ENCODE measurements around the gene TNNC1. TPM values are rescaled to one million over a fixed set of nuclear protein-coding genes. Genes with fewer than 3 reads are reported as not detected.

Gene TNNC1
- total RNA-seq, 1 experiment from 2014 or later: 7.2 TPM

- H3K27me3 ChIP-seq (ENCODE audit: control insufficient read depth, insufficient read depth, low read length): no peaks in the 10 kb centered on the region
- DNase-seq: peak; percentile 56
- H3K36me3 ChIP-seq (replicated peaks; ENCODE audit: control insufficient read depth, insufficient read depth, low read length): no peaks in the 10 kb centered on the region
- no peak overlapping the region for H3K4me3 ChIP-seq (ENCODE audit: insufficient read depth, low read depth, low read length)
These were observed 18.4 kb downstream of the TNNC1 start for GRCh38 chr3:52435246-52436101.

DNA sequence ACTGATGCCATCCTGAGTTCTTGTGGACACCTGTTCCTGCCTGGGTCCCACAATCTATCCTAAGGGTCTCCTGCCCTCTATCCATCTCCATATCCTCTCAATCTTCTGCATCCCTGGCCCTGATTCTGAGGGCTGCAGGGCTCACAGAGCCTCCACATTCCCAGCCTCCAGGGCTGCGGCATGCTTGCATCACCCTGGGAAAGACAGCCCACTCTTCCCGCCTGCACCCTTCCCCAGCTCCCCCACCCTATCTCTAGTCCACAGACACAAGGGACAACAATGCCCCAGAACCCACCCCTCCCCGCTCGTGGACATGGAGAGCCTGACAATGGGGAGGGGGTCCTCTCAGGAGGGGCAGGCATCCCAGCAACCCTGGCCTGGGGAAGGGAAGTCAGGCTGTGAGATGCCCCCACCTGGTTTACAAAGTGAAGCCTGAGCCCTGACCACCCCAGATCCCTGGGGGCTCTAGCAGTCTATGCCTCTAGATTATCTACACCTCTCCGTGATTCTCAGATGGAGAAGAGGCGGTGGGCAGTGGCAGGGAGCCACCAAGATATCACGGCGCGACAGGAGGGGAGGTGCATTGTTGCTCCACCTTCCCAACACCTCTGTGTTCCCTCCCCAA is 19.2 kb downstream of the TNNC1 start:
- Histone ChIP-seq H3K36me3 (replicated peaks; ENCODE audit: control insufficient read depth, insufficient read depth, low read length) (no peaks in the 10 kb centered on the region), H3K27me3 (ENCODE audit: control insufficient read depth, insufficient read depth, low read length) (no peaks in the 10 kb centered on the region), H3K4me3 (ENCODE audit: insufficient read depth, low read depth, low read length) (no peak overlapping the region)
- DNase-seq: peak; percentile 41

- Histone ChIP-seq H3K27me3 (ENCODE audit: control insufficient read depth, insufficient read depth, low read length) (no peaks in the 10 kb centered on the region), H3K4me3 (ENCODE audit: insufficient read depth, low read depth, low read length) (no peak overlapping the region), H3K36me3 (replicated peaks; ENCODE audit: control insufficient read depth, insufficient read depth, low read length) (no peaks in the 10 kb centered on the region)
- peak; percentile 31 for DNase-seq
These were observed 19.8 kb downstream of the TNNC1 start for GRCh38 chr3:52433996-52434479.

DNA sequence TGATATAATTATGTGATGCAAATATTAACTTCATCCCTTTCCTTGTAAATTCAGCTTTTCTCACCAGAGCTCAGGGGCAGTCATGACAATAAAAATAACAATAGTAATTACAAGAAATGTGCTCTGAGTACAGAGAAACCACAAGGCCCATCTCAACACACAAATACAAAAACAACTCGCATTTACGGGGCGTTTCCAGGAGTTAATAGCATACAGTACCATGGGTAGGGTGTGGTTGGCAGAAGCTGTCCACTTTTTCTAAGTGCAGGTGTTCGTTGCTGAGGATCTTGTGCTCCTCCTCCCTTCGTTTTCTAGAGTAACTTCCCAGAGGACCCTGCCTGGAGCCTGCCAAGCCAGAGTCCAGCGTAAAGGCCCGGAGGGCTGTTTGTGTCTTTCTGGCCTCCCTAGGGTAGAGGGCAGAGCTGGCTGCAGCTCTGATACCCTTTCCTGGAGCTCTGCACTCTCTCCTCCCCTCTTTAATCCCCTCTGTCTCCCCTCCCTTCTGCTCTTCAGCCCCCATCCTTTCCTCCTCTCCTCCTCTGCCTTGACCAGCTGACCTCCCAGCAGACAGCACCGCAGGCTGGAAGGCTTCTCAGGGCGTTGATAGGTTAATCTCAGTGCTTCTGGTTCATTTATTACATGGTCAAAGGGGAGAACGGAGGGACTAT is 20.4 kb downstream of the TNNC1 start:
- H3K36me3 ChIP-seq (replicated peaks; ENCODE audit: control insufficient read depth, insufficient read depth, low read length): no peaks in the 10 kb centered on the region
- H3K4me3 ChIP-seq (ENCODE audit: insufficient read depth, low read depth, low read length): no peak overlapping the region
- no peaks in the 10 kb centered on the region for H3K27me3 ChIP-seq (ENCODE audit: control insufficient read depth, insufficient read depth, low read length)
- DNase-seq: peak; percentile 55

GRCh38 chr3:52432691-52433141 is 21.1 kb downstream of the TNNC1 start:
- H3K36me3 ChIP-seq (replicated peaks; ENCODE audit: control insufficient read depth, insufficient read depth, low read length): no peaks in the 10 kb centered on the region
- peak; percentile 35 for DNase-seq
- H3K4me3 ChIP-seq (ENCODE audit: insufficient read depth, low read depth, low read length): no peak overlapping the region
- no peaks in the 10 kb centered on the region for H3K27me3 ChIP-seq (ENCODE audit: control insufficient read depth, insufficient read depth, low read length)

DNA sequence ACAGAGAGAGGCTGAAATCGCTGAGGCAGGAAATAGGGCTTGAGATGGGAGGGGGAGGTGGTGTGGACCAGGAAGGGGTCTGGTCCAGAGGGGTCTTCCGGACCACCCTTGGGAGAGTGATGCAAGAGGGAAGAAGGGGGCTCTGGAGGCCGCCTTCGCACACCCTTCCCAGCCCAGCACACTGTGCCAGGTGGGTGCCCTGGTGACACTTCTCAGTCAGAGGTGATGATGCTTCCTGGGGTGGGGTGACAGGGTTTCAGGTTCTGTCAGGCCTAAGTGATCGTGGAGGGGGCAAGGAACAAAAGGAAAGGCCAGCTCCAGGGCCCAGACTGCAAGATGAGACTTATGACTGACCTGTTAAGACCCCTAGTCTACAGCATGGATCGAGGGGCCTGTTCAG is 21.6 kb downstream of the TNNC1 start:
- peak; percentile 14 for DNase-seq
- Histone ChIP-seq H3K4me3 (ENCODE audit: insufficient read depth, low read depth, low read length) (no peak overlapping the region), H3K36me3 (replicated peaks; ENCODE audit: control insufficient read depth, insufficient read depth, low read length) (no peaks in the 10 kb centered on the region), H3K27me3 (ENCODE audit: control insufficient read depth, insufficient read depth, low read length) (no peaks in the 10 kb centered on the region)

DNA sequence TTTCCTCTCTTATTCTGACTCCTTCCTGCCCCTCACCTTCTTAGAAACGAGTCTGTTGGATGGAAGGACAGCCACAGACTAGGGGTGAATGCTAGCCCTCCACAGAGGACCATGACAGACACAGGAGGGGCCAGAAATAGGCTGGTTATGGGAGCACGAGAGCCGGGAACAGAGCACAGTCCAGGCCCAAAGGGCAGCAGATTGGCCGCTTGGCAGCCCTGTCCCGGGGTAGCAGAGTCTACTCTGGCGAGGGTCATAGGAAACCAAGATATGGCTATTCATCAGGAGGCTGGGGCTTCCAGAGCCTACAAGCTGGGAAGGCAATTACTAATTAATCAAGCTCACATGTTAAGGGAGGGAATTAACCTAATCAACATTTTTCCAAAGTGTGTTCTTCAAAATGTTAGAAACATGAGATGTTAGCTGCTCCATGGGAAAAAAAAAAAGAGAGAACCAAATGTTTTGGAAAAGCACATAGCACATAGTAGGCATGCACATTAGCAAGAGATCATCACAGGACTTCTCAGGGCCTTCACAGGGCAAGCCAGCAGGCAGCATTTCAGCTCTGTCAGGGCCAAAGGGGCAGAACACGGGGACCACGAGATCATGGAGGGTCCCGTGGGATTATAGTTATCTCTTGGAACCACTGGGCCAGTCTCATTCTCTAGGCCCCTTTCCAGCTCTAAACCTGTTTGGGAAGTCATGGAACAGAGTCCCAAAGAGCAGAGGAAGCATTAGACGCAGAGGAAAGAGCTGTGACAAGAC is 22.2 kb downstream of the TNNC1 start:
- DNase-seq: peak; percentile 16
- H3K36me3 ChIP-seq (replicated peaks; ENCODE audit: control insufficient read depth, insufficient read depth, low read length): no peaks in the 10 kb centered on the region
- H3K27me3 ChIP-seq (ENCODE audit: control insufficient read depth, insufficient read depth, low read length): no peaks in the 10 kb centered on the region
- no peak overlapping the region for H3K4me3 ChIP-seq (ENCODE audit: insufficient read depth, low read depth, low read length)

GRCh38 chr3:52430416-52430810 is 23.4 kb downstream of the TNNC1 start:
- H3K4me3 ChIP-seq (ENCODE audit: insufficient read depth, low read depth, low read length): no peak overlapping the region
- no peaks in the 10 kb centered on the region for H3K36me3 ChIP-seq (replicated peaks; ENCODE audit: control insufficient read depth, insufficient read depth, low read length)
- H3K27me3 ChIP-seq (ENCODE audit: control insufficient read depth, insufficient read depth, low read length): no peaks in the 10 kb centered on the region
- DNase-seq: no peak

GRCh38 chr3:52429779-52430415 is 23.9 kb downstream of the TNNC1 start:
- no peaks in the 10 kb centered on the region for H3K27me3 ChIP-seq (ENCODE audit: control insufficient read depth, insufficient read depth, low read length)
- H3K4me3 ChIP-seq (ENCODE audit: insufficient read depth, low read depth, low read length): no peak overlapping the region
- no peaks in the 10 kb centered on the region for H3K36me3 ChIP-seq (replicated peaks; ENCODE audit: control insufficient read depth, insufficient read depth, low read length)
- peak; percentile 10 for DNase-seq

DNA sequence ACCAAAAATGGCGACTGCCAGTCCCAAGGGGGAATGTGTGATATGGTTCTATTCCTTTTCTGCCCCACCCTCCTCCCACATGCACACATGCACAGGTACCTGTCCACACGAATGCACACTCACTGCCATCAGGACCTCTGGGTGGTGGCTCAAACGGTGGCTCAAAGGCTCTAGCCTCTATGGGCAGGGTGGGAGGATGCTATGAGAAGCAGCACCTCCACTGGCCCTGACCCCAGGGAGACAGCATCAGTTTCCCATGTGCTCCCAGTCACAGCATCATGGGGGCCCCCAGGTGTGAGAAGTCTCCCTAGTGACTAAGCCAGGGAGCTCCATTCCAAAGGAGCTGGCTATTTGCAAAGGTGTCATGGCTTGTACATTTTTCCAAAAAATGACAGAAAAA is 24.8 kb downstream of the TNNC1 start:
- H3K36me3 ChIP-seq (replicated peaks; ENCODE audit: control insufficient read depth, insufficient read depth, low read length): no peaks in the 10 kb centered on the region
- DNase-seq: peak; percentile 16

GRCh38 chr3:52428151-52429005 is 25.5 kb downstream of the TNNC1 start:
- peak; percentile 76 for DNase-seq
- Histone ChIP-seq H3K36me3 (replicated peaks; ENCODE audit: control insufficient read depth, insufficient read depth, low read length) (no peaks in the 10 kb centered on the region), H3K4me3 (ENCODE audit: insufficient read depth, low read depth, low read length) (no peak overlapping the region), H3K27me3 (ENCODE audit: control insufficient read depth, insufficient read depth, low read length) (no peaks in the 10 kb centered on the region)

More for the DNA sequence above, 24.8 kb downstream of the TNNC1 start:
- Histone ChIP-seq H3K27me3 (ENCODE audit: control insufficient read depth, insufficient read depth, low read length) (no peaks in the 10 kb centered on the region), H3K4me3 (ENCODE audit: insufficient read depth, low read depth, low read length) (no peak overlapping the region)

GRCh38 chr3:52423173-52423572 is 30.7 kb downstream of the TNNC1 start:
- Histone ChIP-seq H3K27me3 (ENCODE audit: control insufficient read depth, insufficient read depth, low read length) (no peaks in the 10 kb centered on the region), H3K4me3 (ENCODE audit: insufficient read depth, low read depth, low read length) (no peak overlapping the region), H3K36me3 (replicated peaks; ENCODE audit: control insufficient read depth, insufficient read depth, low read length) (no peaks in the 10 kb centered on the region; the same call in 1 of the 2 replicates)
- peak; percentile 26 for DNase-seq

GRCh38 chr3:52422669-52423068 is 31.2 kb downstream of the TNNC1 start:
- H3K4me3 ChIP-seq (ENCODE audit: insufficient read depth, low read depth, low read length): no peak overlapping the region
- no peaks in the 10 kb centered on the region; the same call in 1 of the 2 replicates for H3K36me3 ChIP-seq (replicated peaks; ENCODE audit: control insufficient read depth, insufficient read depth, low read length)
- peak; percentile 8 for DNase-seq

More at GRCh38 chr3:52422669-52423068, 31.2 kb downstream of the TNNC1 start:
- H3K27me3 ChIP-seq (ENCODE audit: control insufficient read depth, insufficient read depth, low read length): no peaks in the 10 kb centered on the region

Measured in H7 (cell line).